Astrocyte (in vitro differentiated cells and primary cell): ENCODE measurements around the gene PCED1B. TPM values are rescaled to one million over a fixed set of nuclear protein-coding genes. Genes with fewer than 3 reads are reported as not detected.

Source experiments
- DNase-seq: peaks from one replicate; pipeline ENCODE4 v3.0.0-alpha.2; 2010; ENCODE audit warnings: low read depth
- FAIRE-seq: peaks from 2 replicates; lab custom pipeline; 2011; peaks lifted over from hg19 to GRCh38; lab: Jason Lieb, UNC
- H2AFZ ChIP-seq: 2 replicates; pipeline ENCODE4 v1.6.0; 2012; ENCODE audit warnings: low read depth, low read length, inconsistent platforms
- H3K27ac ChIP-seq: 2 replicates; pipeline ENCODE4 v1.5.1; 2011; ENCODE audit warnings: low read depth, low read length, inconsistent platforms
- H3K27me3 ChIP-seq: 2 replicates; pipeline ENCODE4 v1.6.0; 2011; ENCODE audit warnings: low read length, inconsistent platforms; ENCODE audit not compliant: insufficient read depth
- H3K36me3 ChIP-seq: 2 replicates; pipeline ENCODE4 v1.5.1; 2011; ENCODE audit warnings: low read length, inconsistent platforms; ENCODE audit not compliant: insufficient read depth
- H3K4me1 ChIP-seq: 2 replicates; pipeline ENCODE4 v1.5.1; 2011; ENCODE audit warnings: low read length, inconsistent platforms; ENCODE audit not compliant: insufficient read depth
- H3K4me2 ChIP-seq: 2 replicates; pipeline ENCODE4 v1.6.0; 2012; ENCODE audit warnings: low read length, inconsistent platforms
- H3K4me3 ChIP-seq: 2 replicates; pipeline ENCODE4 v1.5.1; 2011; ENCODE audit warnings: low read depth, mild to moderate bottlenecking, low read length, inconsistent platforms; ENCODE audit not compliant: insufficient read depth
- H3K79me2 ChIP-seq: 2 replicates; pipeline ENCODE4 v1.6.0; 2012; ENCODE audit warnings: mild to moderate bottlenecking, low read length, inconsistent platforms; ENCODE audit not compliant: insufficient read depth
- H3K9ac ChIP-seq: 2 replicates; pipeline ENCODE4 v1.6.0; 2012; ENCODE audit warnings: mild to moderate bottlenecking, low read length, inconsistent platforms
- H3K9me3 ChIP-seq: 2 replicates; pipeline ENCODE4 v1.5.1; 2012; ENCODE audit warnings: low read depth, mild to moderate bottlenecking, low read length, inconsistent platforms; ENCODE audit not compliant: insufficient read depth
- H4K20me1 ChIP-seq: 2 replicates; pipeline ENCODE4 v1.6.0; 2012; ENCODE audit warnings: low read length, inconsistent platforms; ENCODE audit not compliant: insufficient read depth
- H3K27ac Mint-ChIP-seq: one replicate; pipeline ENCODE4 v1.8.0; 2021; ENCODE audit warnings: mild to moderate bottlenecking, mixed read lengths; ENCODE audit not compliant: unreplicated experiment
- H3K27me3 Mint-ChIP-seq: one replicate; pipeline ENCODE4 v1.8.0; 2021; ENCODE audit warnings: low read depth, mixed read lengths; ENCODE audit not compliant: unreplicated experiment
- H3K36me3 Mint-ChIP-seq: one replicate; pipeline ENCODE4 v1.8.0; 2021; ENCODE audit warnings: low read depth, mixed read lengths; ENCODE audit not compliant: unreplicated experiment
- H3K4me1 Mint-ChIP-seq: one replicate; pipeline ENCODE4 v1.8.0; 2021; ENCODE audit warnings: low read depth, mixed read lengths; ENCODE audit not compliant: unreplicated experiment
- H3K4me3 Mint-ChIP-seq: one replicate; pipeline ENCODE4 v1.8.0; 2021; ENCODE audit warnings: mild to moderate bottlenecking, moderate library complexity, mixed read lengths; ENCODE audit not compliant: unreplicated experiment
- H3K9me3 Mint-ChIP-seq: one replicate; pipeline ENCODE4 v1.8.0; 2021; ENCODE audit warnings: mild to moderate bottlenecking, mixed read lengths; ENCODE audit not compliant: unreplicated experiment
- CTCF ChIP-seq: IDR thresholded peaks from 2 replicates; pipeline ENCODE4 v1.5.1; 2011; ENCODE audit warnings: low read depth, mild to moderate bottlenecking, inconsistent platforms, low read length, moderate library complexity; ENCODE audit not compliant: insufficient read depth
- EZH2 ChIP-seq: IDR thresholded peaks from 2 replicates; pipeline ENCODE4 v1.6.1; 2012; ENCODE audit warnings: mild to moderate bottlenecking, low read length, inconsistent platforms; ENCODE audit not compliant: insufficient read depth
- total RNA-seq: library from RNA; stranded (reverse); gene quantifications from 2 replicates; pipeline ENCODE4 v1.2.1, GENCODE V29; 2021

PCED1B gene
- total RNA-seq, 1 donor from 2014 or later = 1.8 TPM

- H3K36me3 ChIP-seq = peaks cover 15% of the 10 kb centered on the region
- peak; percentile 33 for DNase-seq
- peak overlapping the region; percentile 97 for H3K27ac ChIP-seq
- FAIRE-seq = no peak
- H3K27me3 ChIP-seq = no peaks in the 10 kb centered on the region
- peaks cover 24% of the 10 kb centered on the region for H4K20me1 ChIP-seq
- H3K9me3 ChIP-seq = no peaks in the 10 kb centered on the region
- TF ChIP-seq CTCF = no peak
- TF ChIP-seq EZH2 = no peak
- no peak overlapping the region for H2AFZ ChIP-seq
- H3K9me3 Mint-ChIP-seq = peaks cover 2% of the 10 kb centered on the region
- H3K4me1 ChIP-seq = peaks cover 42% of the 10 kb centered on the region
- peak overlapping the region; percentile 92 for H3K4me3 ChIP-seq
- H3K27me3 Mint-ChIP-seq = peaks cover 9% of the 10 kb centered on the region
- H3K79me2 ChIP-seq = peaks cover 59% of the 10 kb centered on the region
- H3K27ac Mint-ChIP-seq = peak overlapping the region; percentile 66
- peaks cover 1% of the 10 kb centered on the region for H3K36me3 Mint-ChIP-seq
- peaks cover 47% of the 10 kb centered on the region for H3K4me1 Mint-ChIP-seq
- peak overlapping the region; percentile 90 for H3K4me3 Mint-ChIP-seq
- peak overlapping the region; percentile 93 for H3K4me2 ChIP-seq
- H3K9ac ChIP-seq = peak overlapping the region; percentile 97
Measured at GRCh38 chr12:47078733-47079467, 521 bp upstream of the PCED1B start.

DNA sequence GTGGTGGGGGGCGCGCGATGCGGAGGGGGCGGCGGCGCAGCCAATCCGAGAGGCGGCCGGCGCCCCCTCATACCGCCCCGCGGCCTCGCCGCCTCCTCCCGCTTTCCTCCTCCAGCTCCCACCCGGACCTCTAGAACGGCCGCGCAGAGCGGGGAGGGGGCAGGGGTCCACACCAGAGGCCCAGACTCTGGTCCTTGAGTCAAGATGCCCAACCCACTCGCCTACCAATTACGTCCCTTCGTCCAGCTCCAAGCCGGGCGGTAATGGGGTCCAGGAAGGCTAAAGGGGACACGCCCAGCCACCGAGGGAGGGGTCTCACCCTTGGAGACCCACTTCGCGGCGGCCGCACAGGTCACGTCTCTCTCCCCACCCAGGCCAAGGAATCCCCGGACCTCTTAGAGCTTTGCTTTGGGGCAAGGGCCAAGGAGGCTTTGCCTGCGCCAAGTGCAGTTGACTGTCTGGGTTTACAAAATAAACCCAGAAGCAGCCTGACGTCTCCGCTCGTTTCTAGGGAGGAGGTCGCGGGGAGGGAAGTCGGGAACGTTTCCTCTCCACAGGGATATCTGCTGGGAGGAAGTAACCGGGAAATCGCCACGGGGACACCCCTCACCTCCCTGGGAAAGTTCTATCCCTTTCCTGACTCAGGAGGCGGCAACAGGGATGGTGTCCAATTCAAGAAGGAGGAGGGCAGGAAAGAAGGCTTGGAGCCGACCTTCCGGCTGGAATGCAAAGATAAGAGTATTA, 732 bp downstream of the PCED1B start:
- Mint-ChIP-seq H3K36me3 (peaks cover 1% of the 10 kb centered on the region), H3K27me3 (peaks cover 9% of the 10 kb centered on the region), H3K27ac (peak overlapping the region; percentile 86), H3K4me3 (peak overlapping the region; percentile 91), H3K9me3 (peaks cover 2% of the 10 kb centered on the region), H3K4me1 (peaks cover 58% of the 10 kb centered on the region)
- peaks cover 54% of the 10 kb centered on the region for H3K4me1 ChIP-seq
- peak overlapping the region; percentile 97 for H3K9ac ChIP-seq
- peak overlapping the region; percentile 97 for H3K27ac ChIP-seq
- FAIRE-seq = no peak
- H2AFZ ChIP-seq = peak overlapping the region; percentile 38
- no peaks in the 10 kb centered on the region for H3K9me3 ChIP-seq
- H3K36me3 ChIP-seq = peaks cover 12% of the 10 kb centered on the region
- H3K27me3 ChIP-seq = no peaks in the 10 kb centered on the region
- H3K79me2 ChIP-seq = peaks cover 64% of the 10 kb centered on the region
- H3K4me2 ChIP-seq = peak overlapping the region; percentile 93
- peak; percentile 71 for DNase-seq
- peak overlapping the region; percentile 92 for H3K4me3 ChIP-seq
- TF ChIP-seq CTCF = no peak
- TF ChIP-seq EZH2 = no peak
- peaks cover 24% of the 10 kb centered on the region for H4K20me1 ChIP-seq
